Ascending aorta (tissue), 2 donors: ENCODE measurements around the gene OR2AG1. TPM values are rescaled to one million over a fixed set of nuclear protein-coding genes. Genes with fewer than 3 reads are reported as not detected.

Experiments used
- DNase-seq, 2 donors: peaks; one replicate each; pipeline ENCODE4 v3.0.0-alpha.2; 2019; ENCODE audit warnings: low spot score in 2 of 2
- H3K27ac ChIP-seq, 2 donors: fragments of 200-600 bp; sonication (generic); one replicate each; pipeline ENCODE4 v1.5.1; 2016 to 2017; ENCODE audit warnings: mild to moderate bottlenecking in 1 of 2
- H3K27me3 ChIP-seq: fragments of 200-600 bp; sonication (generic); one replicate; pipeline ENCODE4 v1.5.1; 2017
- H3K36me3 ChIP-seq, 2 donors: fragments of 200-600 bp; sonication (generic); one replicate each; pipeline ENCODE4 v1.5.1; 2016
- H3K4me1 ChIP-seq, 2 donors: fragments of 200-600 bp; sonication (generic); one replicate each; pipeline ENCODE4 v1.5.1; 2016 to 2017; ENCODE audit warnings: mild to moderate bottlenecking in 1 of 2
- H3K4me3 ChIP-seq, 2 donors: fragments of 200-600 bp; sonication (generic); one replicate each; pipeline ENCODE4 v1.5.1; 2016 to 2017; ENCODE audit warnings: mild to moderate bottlenecking in 1 of 2
- H3K9me3 ChIP-seq, 2 donors: fragments of 200-600 bp; sonication (generic); one replicate each; pipeline ENCODE4 v1.5.1; 2016
- intact Hi-C: fragments of 100-400 bp; cut with DNase I; formaldehyde crosslinking; loops from one replicate; pipeline ENCODE4 v1.15.1; 2023
- total RNA-seq: library from RNA; depleted of rRNA; stranded (reverse); fragments of >200 nt; gene quantifications from one replicate; pipeline ENCODE4 v1.1.0, GENCODE V29; 2016
- TF ChIP-seq, protein P1 (sequence below), 3 experiments: fragments of 200-600 bp in 2 of 3; fragments of 450-650 bp in 1 of 3; sonication (generic) in 2 of 3; IDR thresholded peaks; one replicate each; pipeline ENCODE4 v1.5.1; 2016 to 2019; ENCODE audit warnings: antibody characterized with exemption in 3 of 3, mild to moderate bottlenecking in 1 of 3, moderate library complexity in 1 of 3

Gene OR2AG1
- total RNA-seq, 1 donor from 2014 or later: not detected

DNA sequence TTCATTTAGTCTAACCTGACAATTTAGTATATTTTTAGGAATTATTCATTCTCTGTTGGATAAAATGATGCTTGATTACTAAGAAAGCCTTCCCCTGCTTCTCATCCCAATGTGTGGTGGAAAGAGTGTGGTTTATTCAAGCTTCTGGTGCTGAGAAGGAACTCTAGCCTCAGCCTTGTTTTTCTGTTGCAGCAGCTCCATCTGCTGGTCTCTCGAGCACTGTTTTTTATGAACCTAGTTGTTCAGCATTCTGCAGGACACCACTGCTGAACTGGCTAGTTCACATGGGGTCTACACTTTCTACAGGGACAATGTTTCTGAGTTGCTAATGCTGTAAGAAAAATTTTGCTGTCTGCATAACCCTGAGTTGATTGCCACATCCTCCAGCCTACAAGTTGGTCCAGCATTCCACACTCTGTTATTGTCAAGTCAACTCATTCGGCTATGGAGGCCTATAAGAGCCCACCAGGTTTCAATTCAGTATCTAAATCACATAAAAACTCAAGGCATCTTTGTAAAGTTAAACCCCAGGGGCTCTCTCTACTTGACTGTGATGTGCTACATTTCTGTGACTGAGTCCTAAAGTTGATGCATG is 25.4 kb upstream of the OR2AG1 start:
- no peak overlapping the region for H3K4me3 ChIP-seq
- intact Hi-C loops: no loop called here
- TF ChIP-seq, protein P1, sequence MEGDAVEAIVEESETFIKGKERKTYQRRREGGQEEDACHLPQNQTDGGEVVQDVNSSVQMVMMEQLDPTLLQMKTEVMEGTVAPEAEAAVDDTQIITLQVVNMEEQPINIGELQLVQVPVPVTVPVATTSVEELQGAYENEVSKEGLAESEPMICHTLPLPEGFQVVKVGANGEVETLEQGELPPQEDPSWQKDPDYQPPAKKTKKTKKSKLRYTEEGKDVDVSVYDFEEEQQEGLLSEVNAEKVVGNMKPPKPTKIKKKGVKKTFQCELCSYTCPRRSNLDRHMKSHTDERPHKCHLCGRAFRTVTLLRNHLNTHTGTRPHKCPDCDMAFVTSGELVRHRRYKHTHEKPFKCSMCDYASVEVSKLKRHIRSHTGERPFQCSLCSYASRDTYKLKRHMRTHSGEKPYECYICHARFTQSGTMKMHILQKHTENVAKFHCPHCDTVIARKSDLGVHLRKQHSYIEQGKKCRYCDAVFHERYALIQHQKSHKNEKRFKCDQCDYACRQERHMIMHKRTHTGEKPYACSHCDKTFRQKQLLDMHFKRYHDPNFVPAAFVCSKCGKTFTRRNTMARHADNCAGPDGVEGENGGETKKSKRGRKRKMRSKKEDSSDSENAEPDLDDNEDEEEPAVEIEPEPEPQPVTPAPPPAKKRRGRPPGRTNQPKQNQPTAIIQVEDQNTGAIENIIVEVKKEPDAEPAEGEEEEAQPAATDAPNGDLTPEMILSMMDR (IDR thresholded peaks at IDR 0.05): peak in 2 of 3 experiments; percentile 15 to 50
- H3K36me3 ChIP-seq: no peaks in the 10 kb centered on the region
- no peak for DNase-seq
- no peaks in the 10 kb centered on the region for H3K4me1 ChIP-seq
- no peak overlapping the region for H3K27ac ChIP-seq
- H3K9me3 ChIP-seq: no peaks in the 10 kb centered on the region
- H3K27me3 ChIP-seq: no peaks in the 10 kb centered on the region

DNA sequence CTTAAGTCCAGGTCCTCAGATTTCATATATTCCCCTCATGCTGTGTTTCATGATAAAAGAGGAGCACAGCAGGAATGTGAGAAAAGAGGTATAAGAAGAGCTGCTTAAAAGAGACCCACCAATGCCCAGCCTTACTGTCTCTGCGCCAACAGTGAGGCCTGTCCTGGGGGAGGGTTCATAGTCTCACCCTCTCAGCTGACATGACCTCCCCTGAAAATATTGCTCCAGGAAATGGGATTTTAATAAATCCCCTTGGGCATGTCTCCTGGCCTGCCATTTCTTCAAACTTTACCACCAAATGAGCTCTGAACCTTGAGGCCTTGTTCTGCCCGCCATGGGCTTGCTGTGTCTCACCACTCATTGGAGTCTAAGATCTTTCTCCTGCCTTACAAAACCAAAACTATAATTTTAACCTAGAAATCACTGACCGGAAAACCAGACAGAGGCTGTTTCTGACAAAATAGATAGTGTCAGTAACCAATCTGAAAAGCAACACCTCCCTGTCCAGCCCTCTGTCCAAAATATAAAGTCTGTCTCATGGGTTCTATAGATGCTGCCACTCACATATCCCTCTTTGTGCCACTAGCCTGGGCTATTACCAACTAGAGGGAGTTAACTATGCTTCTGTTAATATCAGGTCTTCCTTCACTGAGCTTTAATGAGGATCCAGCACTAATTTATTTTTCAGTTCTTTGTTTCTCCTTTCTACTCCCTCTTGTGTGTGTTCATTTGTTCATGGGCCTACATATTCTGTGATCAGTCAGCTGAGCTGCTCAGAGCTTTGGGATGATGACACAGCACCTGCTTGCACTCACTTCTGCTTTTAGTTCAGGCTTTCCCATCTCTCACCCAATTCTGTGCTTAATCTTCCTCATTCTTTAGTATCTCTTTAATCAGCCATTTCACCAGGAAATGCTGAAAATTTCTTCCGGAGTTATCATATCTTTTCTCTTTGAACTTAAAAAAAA is 10.6 kb upstream of the OR2AG1 start, which contains the start of gene OR2AG2:
OR2AG2 (minus strand) TSS at position 51 of the 968 bp plus-strand sequence. CDS start 3,019 bp downstream, outside the sequence.
- no peaks in the 10 kb centered on the region for H3K27me3 ChIP-seq
- no peak within 1 kb of the TSS for H3K4me3 ChIP-seq
- DNase-seq: no peak
- H3K9me3 ChIP-seq: no peaks in the 10 kb centered on the region
- no peak within 1 kb of the TSS for H3K27ac ChIP-seq
- TF ChIP-seq, protein P1 (IDR thresholded peaks at IDR 0.05): no peak
- no peaks in the 10 kb centered on the region for H3K36me3 ChIP-seq
- intact Hi-C loops: no loop called here
- H3K4me1 ChIP-seq: no peaks in the 10 kb centered on the region

DNA sequence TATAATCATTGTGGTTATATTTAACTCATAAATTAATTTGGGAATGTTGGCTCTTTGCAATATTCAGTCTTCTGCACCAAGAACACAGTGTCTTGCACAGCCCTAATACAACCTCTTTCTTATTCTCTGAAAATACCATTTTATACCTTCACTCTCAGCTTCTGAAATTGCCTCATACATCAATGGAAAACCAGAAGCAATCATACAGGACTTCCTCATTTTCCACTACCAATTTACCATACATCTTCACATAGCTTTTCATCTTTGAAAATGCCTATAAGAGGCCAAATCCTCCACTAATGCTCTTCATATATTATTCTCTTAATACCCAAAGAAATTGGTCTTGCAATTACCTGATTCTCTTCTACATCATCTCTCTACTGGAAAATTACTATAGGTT is 4.3 kb upstream of the OR2AG1 start:
- TF ChIP-seq, protein P1 (IDR thresholded peaks at IDR 0.05): no peak
- Histone ChIP-seq H3K4me3 (no peak overlapping the region), H3K36me3 (no peaks in the 10 kb centered on the region), H3K27me3 (no peaks in the 10 kb centered on the region), H3K9me3 (no peaks in the 10 kb centered on the region), H3K27ac (no peak overlapping the region), H3K4me1 (no peaks in the 10 kb centered on the region)
- no peak for DNase-seq
- intact Hi-C loops: no loop called here

DNA sequence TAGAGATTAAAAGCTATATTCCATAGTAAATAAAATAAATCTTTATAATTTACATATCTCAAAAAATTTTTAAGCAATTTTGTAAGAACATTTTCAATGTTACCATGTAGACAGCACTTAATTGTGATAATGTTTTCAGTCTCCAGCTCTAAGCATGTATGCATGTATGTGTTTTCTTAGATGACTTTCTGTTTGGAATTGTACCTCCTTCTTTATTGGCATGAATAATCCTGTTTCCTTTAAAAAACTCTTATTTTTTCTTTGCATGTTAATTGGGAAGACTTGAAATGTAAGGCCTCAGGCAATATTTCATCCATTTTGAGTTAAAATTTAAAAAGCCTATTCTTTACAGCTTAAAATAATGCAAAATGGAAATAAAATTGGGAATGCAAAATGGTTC is 2.0 kb upstream of the OR2AG1 start:
- Histone ChIP-seq H3K4me1 (no peaks in the 10 kb centered on the region), H3K27ac (no peak overlapping the region), H3K4me3 (no peak overlapping the region), H3K27me3 (no peaks in the 10 kb centered on the region), H3K9me3 (no peaks in the 10 kb centered on the region), H3K36me3 (no peaks in the 10 kb centered on the region)
- intact Hi-C loops: no loop called here
- TF ChIP-seq, protein P1 (IDR thresholded peaks at IDR 0.05): no peak
- no peak for DNase-seq

DNA sequence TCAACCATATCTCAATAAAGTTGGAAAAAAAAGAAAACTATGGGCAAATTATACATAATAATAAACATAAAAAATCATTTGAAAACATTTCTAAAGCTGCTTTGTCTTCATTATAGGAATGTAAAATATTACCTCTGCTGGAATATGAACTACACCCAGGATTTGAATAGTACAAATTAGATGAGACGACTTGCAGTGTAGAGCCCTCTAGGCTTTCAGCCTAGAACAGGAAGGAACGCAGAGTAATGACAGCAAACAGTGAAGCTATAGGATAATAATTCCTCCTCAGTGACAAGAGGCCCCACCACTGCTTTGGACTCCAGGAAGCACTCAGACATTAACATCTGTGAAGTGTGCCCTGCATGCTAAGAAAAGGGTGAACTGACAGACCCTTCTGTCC is 7.7 kb downstream of the OR2AG1 start:
- intact Hi-C loops: no loop called here
- no peak overlapping the region for H3K27ac ChIP-seq
- TF ChIP-seq, protein P1 (IDR thresholded peaks at IDR 0.05): no peak
- no peaks in the 10 kb centered on the region for H3K36me3 ChIP-seq
- no peaks in the 10 kb centered on the region for H3K9me3 ChIP-seq
- H3K4me1 ChIP-seq: no peaks in the 10 kb centered on the region
- H3K4me3 ChIP-seq: no peak overlapping the region
- H3K27me3 ChIP-seq: no peaks in the 10 kb centered on the region
- DNase-seq: no peak
